Skeletal muscle satellite cell (primary cell): ENCODE results near the gene SNRNP25.
"Not testable (repeated sequence)": the region's sequence is repeated elsewhere in the genome, so short reads cannot be mapped to it uniquely, and the experiment has no call there.

Experiments used
- H3K27me3 ChIP-seq: 2 replicates; pipeline ENCODE4 v1.7.0; 2013; ENCODE audit warnings: low read length; ENCODE audit not compliant: control insufficient read depth, insufficient read depth
- H3K36me3 ChIP-seq: 2 replicates; pipeline ENCODE4 v1.7.0; 2013; ENCODE audit warnings: mild to moderate bottlenecking, control low read depth, low read length; ENCODE audit not compliant: insufficient read depth
- H3K4me1 ChIP-seq: 2 replicates; pipeline ENCODE4 v1.7.0; 2013; ENCODE audit warnings: low read length; ENCODE audit not compliant: control insufficient read depth, insufficient read depth
- H3K4me2 ChIP-seq: 2 replicates; pipeline ENCODE4 v1.7.0; 2013; ENCODE audit warnings: mild to moderate bottlenecking, low read length
- H3K4me3 ChIP-seq: 2 replicates; pipeline ENCODE4 v1.7.0; 2013; ENCODE audit warnings: low read length
- H3K9ac ChIP-seq: 2 replicates; pipeline ENCODE4 v1.7.0; 2013; ENCODE audit warnings: mild to moderate bottlenecking, low read depth, low read length, moderate library complexity
- H3K9me3 ChIP-seq: replicated peaks from 2 replicates; pipeline ENCODE4 v1.7.0; 2013; ENCODE audit warnings: mild to moderate bottlenecking, control low read depth, low read length

Gene SNRNP25

GRCh38 chr16:44655-45054 lies 9.0 kb upstream of the SNRNP25 start:
- Histone ChIP-seq H3K9me3 (no peaks in the 10 kb centered on the region), H3K36me3 (peaks cover 36% of the 10 kb centered on the region), H3K4me1 (no peaks in the 10 kb centered on the region), H3K4me2 (no peak overlapping the region), H3K9ac (no peak overlapping the region), H3K27me3 (no peaks in the 10 kb centered on the region), H3K4me3 (no peak overlapping the region)

GRCh38 chr16:45454-45853 lies 8.2 kb upstream of the SNRNP25 start:
- Histone ChIP-seq H3K27me3 (no peaks in the 10 kb centered on the region), H3K9ac (no peak overlapping the region), H3K4me1 (no peaks in the 10 kb centered on the region), H3K36me3 (peaks cover 36% of the 10 kb centered on the region), H3K4me2 (no peak overlapping the region), H3K9me3 (no peaks in the 10 kb centered on the region), H3K4me3 (no peak overlapping the region)

- peaks cover 40% of the 10 kb centered on the region for H3K36me3 ChIP-seq
- H3K4me2 ChIP-seq, H3K9me3 ChIP-seq, H3K4me3 ChIP-seq, H3K9ac ChIP-seq, H3K4me1 ChIP-seq, H3K27me3 ChIP-seq: not testable (repeated sequence)
Observed at GRCh38 chr16:46510-46909, 7.1 kb upstream of the SNRNP25 start.

- Histone ChIP-seq H3K4me3 (no peak overlapping the region), H3K9ac (no peak overlapping the region), H3K4me2 (no peak overlapping the region), H3K27me3 (no peaks in the 10 kb centered on the region), H3K4me1 (no peaks in the 10 kb centered on the region), H3K9me3 (no peaks in the 10 kb centered on the region), H3K36me3 (peaks cover 35% of the 10 kb centered on the region)
Observed at GRCh38 chr16:47234-47633, 6.4 kb upstream of the SNRNP25 start.

GRCh38 chr16:50769-51591 lies 2.6 kb upstream of the SNRNP25 start:
- H3K36me3 ChIP-seq: peaks cover 29% of the 10 kb centered on the region
- H3K9ac ChIP-seq: no peak overlapping the region
- H3K4me3 ChIP-seq: no peak overlapping the region
- H3K9me3 ChIP-seq: no peaks in the 10 kb centered on the region
- H3K4me1 ChIP-seq: peaks cover 7% of the 10 kb centered on the region
- no peaks in the 10 kb centered on the region for H3K27me3 ChIP-seq
- no peak overlapping the region for H3K4me2 ChIP-seq

- Histone ChIP-seq H3K4me3 (peak overlapping the region; percentile 95), H3K9ac (peak overlapping the region; percentile 85), H3K36me3 (peaks cover 47% of the 10 kb centered on the region), H3K27me3 (no peaks in the 10 kb centered on the region), H3K4me2 (peak overlapping the region; percentile 96), H3K4me1 (peaks cover 7% of the 10 kb centered on the region), H3K9me3 (no peaks in the 10 kb centered on the region)
Observed at GRCh38 chr16:54237-54581, 581 bp downstream of the SNRNP25 start.

GRCh38 chr16:55571-56136 lies 2.0 kb downstream of the SNRNP25 start:
- Histone ChIP-seq H3K4me1 (peaks cover 7% of the 10 kb centered on the region), H3K27me3 (no peaks in the 10 kb centered on the region), H3K9ac (no peak overlapping the region), H3K36me3 (peaks cover 61% of the 10 kb centered on the region), H3K4me3 (no peak overlapping the region), H3K9me3 (no peaks in the 10 kb centered on the region), H3K4me2 (no peak overlapping the region)

GRCh38 chr16:56231-56927 lies 2.8 kb downstream of the SNRNP25 start:
- Histone ChIP-seq H3K9me3 (no peaks in the 10 kb centered on the region), H3K4me2 (no peak overlapping the region), H3K4me3 (no peak overlapping the region), H3K9ac (no peak overlapping the region), H3K36me3 (peaks cover 62% of the 10 kb centered on the region), H3K27me3 (no peaks in the 10 kb centered on the region), H3K4me1 (peaks cover 7% of the 10 kb centered on the region)

GRCh38 chr16:57711-58110 lies 4.1 kb downstream of the SNRNP25 start:
- Histone ChIP-seq H3K9ac (no peak overlapping the region), H3K36me3 (peaks cover 73% of the 10 kb centered on the region), H3K27me3 (no peaks in the 10 kb centered on the region), H3K9me3 (no peaks in the 10 kb centered on the region), H3K4me3 (no peak overlapping the region), H3K4me2 (no peak overlapping the region), H3K4me1 (peaks cover 6% of the 10 kb centered on the region)

GRCh38 chr16:58491-59439 lies 5.1 kb downstream of the SNRNP25 start:
- no peak overlapping the region for H3K4me2 ChIP-seq
- no peaks in the 10 kb centered on the region for H3K27me3 ChIP-seq
- H3K4me3 ChIP-seq: no peak overlapping the region
- peaks cover 4% of the 10 kb centered on the region for H3K4me1 ChIP-seq
- H3K36me3 ChIP-seq: peaks cover 83% of the 10 kb centered on the region
- H3K9me3 ChIP-seq: no peaks in the 10 kb centered on the region
- H3K9ac ChIP-seq: no peak overlapping the region

GRCh38 chr16:59440-60059 lies 5.9 kb downstream of the SNRNP25 start:
- Histone ChIP-seq H3K27me3 (no peaks in the 10 kb centered on the region), H3K4me3 (no peak overlapping the region), H3K9me3 (no peaks in the 10 kb centered on the region), H3K36me3 (peaks cover 91% of the 10 kb centered on the region), H3K9ac (no peak overlapping the region), H3K4me1 (no peaks in the 10 kb centered on the region), H3K4me2 (no peak overlapping the region)
